H9 (cell line): ENCODE results near the gene SPIN1. TPM values are rescaled to one million over a fixed set of nuclear protein-coding genes. Genes with fewer than 3 reads are reported as not detected.

Experiments
- DNase-seq: peaks from one replicate; pipeline ENCODE4 v3.0.0-alpha.2; 2017
- H2AFZ ChIP-seq: one replicate; pipeline ENCODE4 v1.6.1; 2013; ENCODE audit warnings: mild to moderate bottlenecking, low read length, control low read depth, moderate library complexity
- H2AK5ac ChIP-seq: 2 replicates; pipeline ENCODE4 v1.6.1; 2013; ENCODE audit warnings: low read length, control low read depth, mixed read lengths; ENCODE audit not compliant: insufficient read length
- H2BK120ac ChIP-seq: one replicate; pipeline ENCODE4 v1.6.1; 2013; ENCODE audit warnings: low read depth, mild to moderate bottlenecking, low read length, control low read depth, inconsistent platforms; ENCODE audit not compliant: poor library complexity, severe bottlenecking
- H2BK12ac ChIP-seq: 2 replicates; pipeline ENCODE4 v1.6.1; 2013; ENCODE audit warnings: low read length, control low read depth, mixed read lengths, low read depth; ENCODE audit not compliant: insufficient read length
- H2BK15ac ChIP-seq: 2 replicates; pipeline ENCODE4 v1.6.1; 2013; ENCODE audit warnings: low read depth, low read length, control low read depth
- H2BK20ac ChIP-seq: one replicate; pipeline ENCODE4 v1.6.1; 2013; ENCODE audit warnings: low read depth, mild to moderate bottlenecking, low read length, control low read depth, inconsistent platforms; ENCODE audit not compliant: poor library complexity, severe bottlenecking
- H2BK5ac ChIP-seq: 2 replicates; pipeline ENCODE4 v1.6.1; 2013; ENCODE audit warnings: low read length, control low read depth, mixed read lengths; ENCODE audit not compliant: insufficient read length
- H3K14ac ChIP-seq: 2 replicates; pipeline ENCODE4 v1.6.1; 2013; ENCODE audit warnings: low read length, control low read depth; ENCODE audit not compliant: insufficient read depth
- H3K18ac ChIP-seq: 2 replicates; pipeline ENCODE4 v1.6.1; 2013; ENCODE audit warnings: low read depth, mild to moderate bottlenecking, mixed read lengths, low read length, control low read depth; ENCODE audit not compliant: insufficient read length
- H3K23ac ChIP-seq: 2 replicates; pipeline ENCODE4 v1.6.1; 2013; ENCODE audit warnings: low read length, control low read depth, mixed read lengths, low read depth; ENCODE audit not compliant: insufficient read length
- H3K23me2 ChIP-seq: 2 replicates; pipeline ENCODE4 v1.6.1; 2013; ENCODE audit warnings: low read depth, mild to moderate bottlenecking, mixed read lengths, low read length, control low read depth; ENCODE audit not compliant: insufficient read length, poor library complexity, severe bottlenecking
- H3K27ac ChIP-seq: 2 replicates; pipeline ENCODE4 v1.5.1; 2013; ENCODE audit warnings: low read length, control low read depth, mixed read lengths, low read depth; ENCODE audit not compliant: insufficient read length
- H3K27me3 ChIP-seq: 2 replicates; pipeline ENCODE4 v1.6.1; 2013; ENCODE audit warnings: low read length, control low read depth, inconsistent platforms; ENCODE audit not compliant: insufficient read depth
- H3K4ac ChIP-seq: 2 replicates; pipeline ENCODE4 v1.6.1; 2013; ENCODE audit warnings: low read depth, mild to moderate bottlenecking, control low read depth, inconsistent platforms, low read length, moderate library complexity
- H3K4me1 ChIP-seq: 2 replicates; pipeline ENCODE4 v1.6.1; 2013; ENCODE audit warnings: low read length, control low read depth, inconsistent platforms; ENCODE audit not compliant: insufficient read depth
- H3K4me2 ChIP-seq: 2 replicates; pipeline ENCODE4 v1.6.1; 2013; ENCODE audit warnings: low read length, control low read depth, mixed read lengths; ENCODE audit not compliant: insufficient read length, insufficient read depth
- H3K56ac ChIP-seq: 2 replicates; pipeline ENCODE4 v1.6.1; 2013; ENCODE audit warnings: low read depth, mild to moderate bottlenecking, mixed read lengths, low read length, control low read depth; ENCODE audit not compliant: insufficient read length
- H3K79me1 ChIP-seq: 2 replicates; pipeline ENCODE4 v1.6.1; 2013; ENCODE audit warnings: low read depth, mild to moderate bottlenecking, moderate library complexity, low read length, control low read depth, inconsistent platforms; ENCODE audit not compliant: insufficient read depth, poor library complexity, severe bottlenecking
- H3K79me2 ChIP-seq: 2 replicates; pipeline ENCODE4 v1.6.1; 2013; ENCODE audit warnings: low read length, control low read depth, inconsistent platforms; ENCODE audit not compliant: insufficient read depth
- H3K9ac ChIP-seq: 2 replicates; pipeline ENCODE4 v1.6.1; 2013; ENCODE audit warnings: low read length, control low read depth, mixed read lengths; ENCODE audit not compliant: insufficient read length; ENCODE audit errors: extremely low read depth
- H3K9me3 ChIP-seq: one replicate; pipeline ENCODE4 v1.6.1; 2013; ENCODE audit warnings: low read depth, low read length, inconsistent platforms; ENCODE audit not compliant: control insufficient read depth
- H3T11ph ChIP-seq: one replicate; pipeline ENCODE4 v1.6.1; 2013; ENCODE audit warnings: mild to moderate bottlenecking, low read length, control low read depth, inconsistent platforms
- H4K20me1 ChIP-seq: one replicate; pipeline ENCODE4 v1.6.1; 2013; ENCODE audit not compliant: control insufficient read depth, insufficient read length, insufficient read depth
- H4K5ac ChIP-seq: 2 replicates; pipeline ENCODE4 v1.6.1; 2013; ENCODE audit warnings: low read depth, mild to moderate bottlenecking, mixed read lengths, low read length, control low read depth; ENCODE audit not compliant: insufficient read length
- H4K8ac ChIP-seq: replicated peaks from 2 replicates; pipeline ENCODE4 v1.6.1; 2013; ENCODE audit warnings: low read length, control low read depth, mixed read lengths, low read depth; ENCODE audit not compliant: insufficient read length
- H4K91ac ChIP-seq: 2 replicates; pipeline ENCODE4 v1.6.1; 2013; ENCODE audit warnings: low read depth, mild to moderate bottlenecking, moderate library complexity, mixed read lengths, low read length, control low read depth; ENCODE audit not compliant: insufficient read length
- H3K27ac Mint-ChIP-seq, 3 experiments: 2 replicates in 2 of 3; 3 replicates in 1 of 3; pipeline ENCODE4 v1.8.0; 2020 to 2021; ENCODE audit warnings: mixed read lengths in 3 of 3, mild to moderate bottlenecking in 1 of 3, moderate library complexity in 1 of 3
- H3K27me3 Mint-ChIP-seq: 2 replicates; pipeline ENCODE4 v1.8.0; 2021; ENCODE audit warnings: low read depth, mild to moderate bottlenecking, moderate library complexity, mixed read lengths
- H3K36me3 Mint-ChIP-seq, 3 experiments: 2 replicates in 2 of 3; 3 replicates in 1 of 3; pipeline ENCODE4 v1.8.0; 2020 to 2021; ENCODE audit warnings: low read depth in 3 of 3, mixed read lengths in 3 of 3; ENCODE audit not compliant: insufficient read depth in 1 of 3
- H3K4me1 Mint-ChIP-seq, 2 experiments: 2 replicates each; pipeline ENCODE4 v1.8.0; 2020; ENCODE audit warnings: mixed read lengths in 2 of 2
- H3K4me3 Mint-ChIP-seq, 2 experiments: 2 replicates in 1 of 2; 3 replicates in 1 of 2; pipeline ENCODE4 v1.8.0; 2020 to 2021; ENCODE audit warnings: mild to moderate bottlenecking in 2 of 2, mixed read lengths in 2 of 2, moderate library complexity in 1 of 2
- H3K9me3 Mint-ChIP-seq, 2 experiments: 2 replicates in 1 of 2; 3 replicates in 1 of 2; pipeline ENCODE4 v1.8.0; 2020; ENCODE audit warnings: mild to moderate bottlenecking in 2 of 2, mixed read lengths in 2 of 2, moderate library complexity in 1 of 2
- CTCF ChIP-seq: fragments of 200-600 bp; sonication (generic); conservative IDR thresholded peaks from 3 replicates; pipeline ENCODE4 v1.8.0; 2021; ENCODE audit warnings: antibody characterized with exemption, mild to moderate bottlenecking
- WGBS: extraction: QIAGEN DNeasy Blood & Tissue Kit; methylation state at CpG from one replicate; pipeline ENCODE4 v1.1.7; 2013; ENCODE audit warnings: missing lambda C conversion rate, low lambda C conversion rate, mixed read lengths; ENCODE audit not compliant: insufficient read length; ENCODE audit errors: extremely low coverage; 5-methylcytosine and 5-hydroxymethylcytosine counted together
- total RNA-seq: library from RNA; stranded (reverse); gene quantifications from 2 replicates; pipeline ENCODE4 v1.2.1, GENCODE V29; 2021

SPIN1 gene
- total RNA-seq, 1 experiment from 2014 or later = 136 TPM

GRCh38 chr9:88437210-88438146 is 49.2 kb downstream of the SPIN1 start:
- peaks cover 10% of the 10 kb centered on the region for H3K79me1 ChIP-seq
- no peak overlapping the region for H4K91ac ChIP-seq
- peaks cover 20% of the 10 kb centered on the region; the same call in 1 of the 2 replicates for H3K79me2 ChIP-seq
- H2BK5ac ChIP-seq = no peak overlapping the region
- DNase-seq = no peak
- H3K36me3 Mint-ChIP-seq = peaks cover 25 to 73% (median 66%) of the 10 kb centered on the region in 3 experiments
- H4K20me1 ChIP-seq = no peaks in the 10 kb centered on the region
- H3K9me3 Mint-ChIP-seq = 0 out of 5 replicates have a peak, but pooled peaks cover 0 to 4% of the 10 kb centered on the region in 2 experiments
- H2BK120ac ChIP-seq = no peak overlapping the region
- H3T11ph ChIP-seq = no peak overlapping the region
- no peak overlapping the region for H4K8ac ChIP-seq
- no peak overlapping the region for H3K56ac ChIP-seq
- H2AK5ac ChIP-seq = no peak overlapping the region
- H3K4me1 ChIP-seq = no peaks in the 10 kb centered on the region
- no peak overlapping the region for H2BK20ac ChIP-seq
- no peak overlapping the region for H2BK12ac ChIP-seq
- no peak overlapping the region for H3K4ac ChIP-seq
- no peak overlapping the region for H3K9ac ChIP-seq
- peaks cover 7 to 16% of the 10 kb centered on the region in 2 experiments for H3K4me1 Mint-ChIP-seq
- no peak overlapping the region for H3K27ac ChIP-seq
- WGBS = no CpG with 5 or more reads among the region's 13 CpGs
- H3K27ac Mint-ChIP-seq = no peak overlapping the region
- no peak overlapping the region for H2BK15ac ChIP-seq
- H3K18ac ChIP-seq = no peak overlapping the region
- no peaks in the 10 kb centered on the region for H3K27me3 Mint-ChIP-seq
- H4K5ac ChIP-seq = no peak overlapping the region
- no peaks in the 10 kb centered on the region for H3K27me3 ChIP-seq
- H2AFZ ChIP-seq = no peak overlapping the region
- TF ChIP-seq CTCF = no peak
- no peak overlapping the region for H3K4me2 ChIP-seq
- H3K23me2 ChIP-seq = no peaks in the 10 kb centered on the region
- no peak overlapping the region for H3K14ac ChIP-seq
- H3K4me3 Mint-ChIP-seq = no peak overlapping the region
- H3K9me3 ChIP-seq = no peaks in the 10 kb centered on the region
- H3K23ac ChIP-seq = no peak overlapping the region
